GM12801 (cell line): ENCODE measurements around the gene DCTN3.

Source experiments
- CTCF ChIP-seq: IDR thresholded peaks from one replicate; pipeline ENCODE4 v1.5.1; 2011; ENCODE audit warnings: control low read depth; ENCODE audit not compliant: insufficient read length; ENCODE audit errors: extremely low read depth

The DCTN3 gene

GRCh38 chr9:34576597-34577399, 43.5 kb downstream of the DCTN3 start:
- no peak for TF ChIP-seq CTCF

- TF ChIP-seq CTCF, result no peak
Observed at GRCh38 chr9:34575862-34576596, 44.3 kb downstream of the DCTN3 start.

GRCh38 chr9:34575241-34575640, 45.1 kb downstream of the DCTN3 start:
- no peak for TF ChIP-seq CTCF

GRCh38 chr9:34574571-34574970, 45.7 kb downstream of the DCTN3 start:
- TF ChIP-seq CTCF, result no peak

GRCh38 chr9:34573599-34574325, 46.5 kb downstream of the DCTN3 start:
- TF ChIP-seq CTCF, result no peak

GRCh38 chr9:34572628-34573027, 47.7 kb downstream of the DCTN3 start:
- TF ChIP-seq CTCF, result no peak

- no peak for TF ChIP-seq CTCF
Observed at GRCh38 chr9:34572092-34572491, 48.2 kb downstream of the DCTN3 start.
